GM23248 (cell line): Measurements from ENCODE around the gene XPO6. TPM values are rescaled to one million over a fixed set of nuclear protein-coding genes. Genes with fewer than 3 reads are reported as not detected.
"Not testable (repeated sequence)": the region's sequence is repeated elsewhere in the genome, so short reads cannot be mapped to it uniquely, and the experiment has no call there.

Source experiments
- DNase-seq: peaks from one replicate; pipeline ENCODE4 v3.0.0-alpha.2; 2015
- H2AFZ ChIP-seq: fragments of 200-600 bp; sonication (generic); 2 replicates; pipeline ENCODE4 v1.6.1; 2016; ENCODE audit warnings: antibody characterized with exemption
- H3F3A ChIP-seq: fragments of 200-600 bp; sonication (generic); 2 replicates; pipeline ENCODE4 v1.6.1; 2016; ENCODE audit warnings: mild to moderate bottlenecking, antibody characterized with exemption, mixed run types; ENCODE audit not compliant: insufficient read depth
- H3K27ac ChIP-seq: fragments of 200-600 bp; sonication (generic); 2 replicates; pipeline ENCODE4 v1.5.1; 2016; ENCODE audit warnings: mild to moderate bottlenecking
- H3K27me3 ChIP-seq: fragments of 200-600 bp; sonication (generic); replicated peaks from 2 replicates; pipeline ENCODE4 v1.6.1; 2016; ENCODE audit warnings: mild to moderate bottlenecking; ENCODE audit not compliant: insufficient read depth
- H3K36me3 ChIP-seq: fragments of 200-600 bp; sonication (generic); 2 replicates; pipeline ENCODE4 v1.6.1; 2016; ENCODE audit warnings: low read depth, mild to moderate bottlenecking
- H3K4me1 ChIP-seq: fragments of 200-600 bp; sonication (generic); 2 replicates; pipeline ENCODE4 v1.6.1; 2016; ENCODE audit warnings: mild to moderate bottlenecking; ENCODE audit not compliant: insufficient read depth
- H3K4me2 ChIP-seq: fragments of 200-600 bp; sonication (generic); one replicate; pipeline ENCODE4 v1.6.1; 2016; ENCODE audit warnings: mild to moderate bottlenecking; ENCODE audit not compliant: unreplicated experiment
- H3K4me3 ChIP-seq: fragments of 200-600 bp; sonication (generic); 2 replicates; pipeline ENCODE4 v1.5.1; 2016; ENCODE audit warnings: mild to moderate bottlenecking
- H3K79me2 ChIP-seq: fragments of 200-600 bp; sonication (generic); 2 replicates; pipeline ENCODE4 v1.6.1; 2016; ENCODE audit warnings: mild to moderate bottlenecking; ENCODE audit not compliant: insufficient read depth
- H3K9ac ChIP-seq: fragments of 200-600 bp; sonication (generic); 2 replicates; pipeline ENCODE4 v1.6.1; 2016; ENCODE audit warnings: mild to moderate bottlenecking
- H3K9me2 ChIP-seq: fragments of 200-600 bp; sonication (generic); 2 replicates; pipeline ENCODE4 v1.6.1; 2016; ENCODE audit warnings: mixed run types, mild to moderate bottlenecking, moderate library complexity; ENCODE audit not compliant: insufficient read depth
- H3K9me3 ChIP-seq: fragments of 200-600 bp; sonication (generic); one replicate; pipeline ENCODE4 v1.6.1; 2017; ENCODE audit warnings: low read depth
- H4K20me1 ChIP-seq: fragments of 200-600 bp; sonication (generic); 2 replicates; pipeline ENCODE4 v1.6.0; 2016; ENCODE audit not compliant: insufficient read depth
- EZH2 ChIP-seq: fragments of 200-600 bp; sonication (generic); IDR thresholded peaks from 2 replicates; pipeline ENCODE4 v1.6.1; 2018; ENCODE audit warnings: antibody characterized with exemption, mild to moderate bottlenecking; ENCODE audit not compliant: insufficient read depth, poor library complexity, severe bottlenecking
- EZH2phosphoT487 ChIP-seq: fragments of 200-600 bp; sonication (generic); IDR thresholded peaks from 2 replicates; pipeline ENCODE4 v1.6.1; 2018; ENCODE audit warnings: antibody characterized with exemption, moderate library complexity, mild to moderate bottlenecking, low read depth; ENCODE audit not compliant: insufficient read depth
- WGBS, 2 experiments: methylation state at CpG; one replicate each; pipeline ENCODE4 v1.1.6; 2015 to 2017; ENCODE audit warnings: low lambda C conversion rate in 2 of 2, low coverage in 1 of 2; ENCODE audit errors: missing lambda C conversion rate in 2 of 2; 5-methylcytosine and 5-hydroxymethylcytosine counted together
- in situ Hi-C: fragments of 300-500 bp; cut with MboI; formaldehyde crosslinking; loops from 2 replicates; pipeline ENCODE4 v1.15.0; 2020
- polyA plus RNA-seq: library from polyadenylated mRNA; unstranded; fragments of >200 nt; fragmentation: Nextera tagmentation; extraction: Ambion mirVana; gene quantifications from 2 replicates; pipeline ENCODE4 v1.2.1, GENCODE V29; 2016
- total RNA-seq: library from RNA; depleted of rRNA; stranded (reverse); fragments of >200 nt; shearing (Covaris generic); gene quantifications from 2 replicates; pipeline ENCODE4 v1.2.3, GENCODE V29; 2014

The XPO6 gene
- total and polyA plus RNA-seq, 2 experiments from 2014 or later, result 50.7 to 118 TPM

GRCh38 chr16:28241924-28242323 lies 30.2 kb upstream of the XPO6 start:
- TF ChIP-seq EZH2phosphoT487 (no peak), EZH2 (no peak)
- Histone ChIP-seq H3K9ac (no peak overlapping the region), H3K9me2 (no peaks in the 10 kb centered on the region), H3K4me2 (no peak overlapping the region), H3K4me1 (no peaks in the 10 kb centered on the region), H3K27me3 (no peaks in the 10 kb centered on the region), H2AFZ (no peak overlapping the region), H3K27ac (no peak overlapping the region), H4K20me1 (no peaks in the 10 kb centered on the region), H3F3A (no peaks in the 10 kb centered on the region), H3K9me3 (no peaks in the 10 kb centered on the region), H3K79me2 (no peaks in the 10 kb centered on the region), H3K36me3 (no peaks in the 10 kb centered on the region), H3K4me3 (no peak overlapping the region)
- in situ Hi-C loops, result no loop called here
- WGBS, 2 experiments, result 79 to 87% methylated on average over 6 of the region's 6 CpGs
- no peak for DNase-seq

- Histone ChIP-seq H3K27me3 (no peaks in the 10 kb centered on the region), H4K20me1 (no peaks in the 10 kb centered on the region), H3K4me3 (no peak overlapping the region), H3F3A (no peaks in the 10 kb centered on the region), H2AFZ (no peak overlapping the region), H3K9me2 (no peaks in the 10 kb centered on the region), H3K9ac (no peak overlapping the region), H3K79me2 (no peaks in the 10 kb centered on the region), H3K27ac (no peak overlapping the region), H3K36me3 (no peaks in the 10 kb centered on the region), H3K4me1 (no peaks in the 10 kb centered on the region), H3K9me3 (no peaks in the 10 kb centered on the region), H3K4me2 (no peak overlapping the region)
- DNase-seq, result no peak
- in situ Hi-C loops, result no loop called here
- 55 to 68% methylated on average over 3 of the region's 3 CpGs for WGBS, 2 experiments
- TF ChIP-seq EZH2phosphoT487 (no peak), EZH2 (no peak)
Measured at GRCh38 chr16:28237754-28238357, 26.1 kb upstream of the XPO6 start.

DNA sequence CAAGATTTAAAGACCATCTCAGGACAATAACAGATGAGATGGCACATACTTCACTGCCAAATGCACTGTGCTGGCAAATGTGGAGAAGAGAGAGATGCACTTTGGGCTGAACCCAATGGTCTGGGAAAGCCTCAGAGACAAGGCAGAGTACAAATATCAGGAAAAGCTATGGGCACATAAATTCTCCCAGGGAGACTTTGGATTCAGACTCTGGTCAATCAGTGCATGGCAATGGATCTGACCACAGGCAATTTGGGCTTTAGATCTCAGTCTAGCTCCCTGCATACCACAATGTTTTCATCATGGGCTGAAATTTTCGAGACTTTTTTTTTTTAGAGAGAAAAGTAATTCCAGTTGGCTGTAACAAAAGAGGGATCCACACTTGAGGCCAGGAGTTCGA lies 20.0 kb upstream of the XPO6 start:
- no peaks in the 10 kb centered on the region for H3K4me1 ChIP-seq
- no peak for DNase-seq
- no peak overlapping the region for H3K4me3 ChIP-seq
- H3K27me3 ChIP-seq, result no peaks in the 10 kb centered on the region
- H3K4me2 ChIP-seq, result no peak overlapping the region
- no peaks in the 10 kb centered on the region for H3K79me2 ChIP-seq
- in situ Hi-C loops, result no loop called here
- no peak overlapping the region for H2AFZ ChIP-seq
- no peaks in the 10 kb centered on the region for H4K20me1 ChIP-seq
- WGBS, 2 experiments, result 0 to 9% methylated on average over 2 of the region's 2 CpGs
- TF ChIP-seq EZH2 (no peak), EZH2phosphoT487 (no peak)
- peaks cover 6% of the 10 kb centered on the region; the same call in 1 of the 2 replicates for H3F3A ChIP-seq
- H3K9me3 ChIP-seq, result no peaks in the 10 kb centered on the region
- no peaks in the 10 kb centered on the region for H3K9me2 ChIP-seq
- no peaks in the 10 kb centered on the region for H3K36me3 ChIP-seq
- H3K9ac ChIP-seq, result no peak overlapping the region
- H3K27ac ChIP-seq, result no peak overlapping the region

DNA sequence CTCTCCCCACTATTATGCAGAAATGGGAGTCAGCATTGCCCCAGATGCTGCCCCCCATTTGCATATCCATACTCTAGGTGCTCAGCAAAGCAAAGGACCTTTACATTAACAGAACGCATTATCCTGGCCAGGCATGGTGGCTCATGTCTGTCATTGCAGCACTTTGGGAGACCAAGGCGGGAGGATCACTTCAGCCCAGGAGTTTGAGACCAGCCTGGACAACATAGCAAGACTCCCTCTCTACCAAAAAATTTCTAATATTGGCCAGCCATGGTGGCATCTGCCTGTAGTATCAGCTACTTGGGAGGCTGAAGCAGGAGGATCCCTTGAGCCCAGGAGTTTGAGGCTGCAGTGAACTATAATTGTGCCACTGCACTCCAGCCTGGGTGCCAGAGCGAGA lies 12.1 kb upstream of the XPO6 start:
- H3K9me3 ChIP-seq, H3K4me3 ChIP-seq, H3K79me2 ChIP-seq, H3K27ac ChIP-seq, H3K4me1 ChIP-seq, DNase-seq, H3K9ac ChIP-seq, H3K9me2 ChIP-seq, H3F3A ChIP-seq, H3K4me2 ChIP-seq, H3K36me3 ChIP-seq, in situ Hi-C loops, H2AFZ ChIP-seq, H3K27me3 ChIP-seq, H4K20me1 ChIP-seq: not testable (repeated sequence)
- WGBS, 2 experiments, result 67 to 74% methylated on average over 3 of the region's 3 CpGs

GRCh38 chr16:28219777-28220176 lies 8.0 kb upstream of the XPO6 start:
- H3K4me2 ChIP-seq, DNase-seq, H3F3A ChIP-seq, H3K9me2 ChIP-seq, H3K4me3 ChIP-seq, in situ Hi-C loops, H3K4me1 ChIP-seq, H3K9me3 ChIP-seq, H4K20me1 ChIP-seq, H3K79me2 ChIP-seq, H3K27ac ChIP-seq, H2AFZ ChIP-seq, H3K27me3 ChIP-seq, H3K9ac ChIP-seq, H3K36me3 ChIP-seq: not testable (repeated sequence)
- WGBS, 2 experiments, result 84 to 93% methylated on average over 6 of the region's 6 CpGs
